SK-MEL-5 (cell line): ENCODE results near the gene URGCP. TPM values are rescaled to one million over a fixed set of nuclear protein-coding genes. Genes with fewer than 3 reads are reported as not detected.
A peak's percentile ranks its signal among the peaks of the same experiment; 100 is the strongest.
"Not testable (repeated sequence)": the region's sequence is repeated elsewhere in the genome, so short reads cannot be mapped to it uniquely, and the experiment has no call there.

ENCODE experiments used
- DNase-seq: peaks from one replicate; pipeline ENCODE4 v3.0.0-alpha.2; 2016; ENCODE audit warnings: low read depth, low spot score
- in situ Hi-C: cut with HindIII; loops from 2 replicates; pipeline ENCODE4 v1.10.0; 2016; ENCODE audit warnings: low sequenced_read_pairs, high pct_unique_total_duplicates, low pct_unique_long_range_greater_than_20kb
- total RNA-seq: library from RNA; depleted of rRNA; stranded (reverse); fragments of >200 nt; shearing (Covaris generic); gene quantifications from 2 replicates; pipeline ENCODE4 v1.2.3, GENCODE V29; 2014

The URGCP gene
- total RNA-seq, 1 experiment from 2014 or later = 39.3 TPM

GRCh38 chr7:43925984-43926797, 19.8 kb upstream of the URGCP start, which contains the start of gene UBE2D4:
UBE2D4 (plus strand) TSS chr7:43926436; CDS start chr7:43926533, 97 bp downstream.
- DNase-seq = peak; percentile 79
- in situ Hi-C loops = no loop called here

GRCh38 chr7:43922726-43923125, 16.3 kb upstream of the URGCP start:
- in situ Hi-C loops = no loop called here
- no peak for DNase-seq

- no peak for DNase-seq
- in situ Hi-C loops = no loop called here
These were observed 15.0 kb upstream of the URGCP start for GRCh38 chr7:43921423-43921822.

GRCh38 chr7:43915907-43916306, 9.5 kb upstream of the URGCP start:
- DNase-seq = no peak
- in situ Hi-C loops = no loop called here

GRCh38 chr7:43914795-43915194, 8.4 kb upstream of the URGCP start:
- in situ Hi-C loops = no loop called here
- DNase-seq = peak; percentile 52

GRCh38 chr7:43905956-43906330, 453 bp downstream of the URGCP start:
- DNase-seq = peak; percentile 35
- in situ Hi-C loops = no loop called here

- DNase-seq = peak; percentile 59
- in situ Hi-C loops = no loop called here
These were observed 1.0 kb downstream of the URGCP start for GRCh38 chr7:43905209-43905946.

GRCh38 chr7:43904533-43905208, 1.7 kb downstream of the URGCP start:
- no peak for DNase-seq

GRCh38 chr7:43902542-43903054, 3.8 kb downstream of the URGCP start:
- no peak for DNase-seq
- in situ Hi-C loops = no loop called here

More at GRCh38 chr7:43904533-43905208, 1.7 kb downstream of the URGCP start:
- in situ Hi-C loops = no loop called here

- in situ Hi-C loops = not testable (repeated sequence)
These were observed 7.8 kb downstream of the URGCP start for GRCh38 chr7:43898571-43898970.

GRCh38 chr7:43895847-43896415, 10.5 kb downstream of the URGCP start:
- no peak for DNase-seq
- in situ Hi-C loops = no loop called here

More at GRCh38 chr7:43898571-43898970, 7.8 kb downstream of the URGCP start:
- DNase-seq = not testable (repeated sequence)

GRCh38 chr7:43891069-43891955, 15.1 kb downstream of the URGCP start:
- in situ Hi-C loops = no loop called here
- DNase-seq = no peak

GRCh38 chr7:43890468-43890867, 15.9 kb downstream of the URGCP start:
- in situ Hi-C loops = no loop called here
- no peak for DNase-seq

- in situ Hi-C loops = no loop called here
- no peak for DNase-seq
These were observed 17.1 kb downstream of the URGCP start for GRCh38 chr7:43888993-43889945.

GRCh38 chr7:43884617-43885016, 21.8 kb downstream of the URGCP start:
- DNase-seq = no peak
- in situ Hi-C loops = no loop called here

GRCh38 chr7:43884209-43884608, 22.2 kb downstream of the URGCP start:
- in situ Hi-C loops = no loop called here
- no peak for DNase-seq
